Measurements from ENCODE around the gene CENPP. TPM values are rescaled to one million over a fixed set of nuclear protein-coding genes. Genes with fewer than 3 reads are reported as not detected.

Gene CENPP
- total RNA-seq, 1 donor from 2014 or later = 1.3 TPM

DNA sequence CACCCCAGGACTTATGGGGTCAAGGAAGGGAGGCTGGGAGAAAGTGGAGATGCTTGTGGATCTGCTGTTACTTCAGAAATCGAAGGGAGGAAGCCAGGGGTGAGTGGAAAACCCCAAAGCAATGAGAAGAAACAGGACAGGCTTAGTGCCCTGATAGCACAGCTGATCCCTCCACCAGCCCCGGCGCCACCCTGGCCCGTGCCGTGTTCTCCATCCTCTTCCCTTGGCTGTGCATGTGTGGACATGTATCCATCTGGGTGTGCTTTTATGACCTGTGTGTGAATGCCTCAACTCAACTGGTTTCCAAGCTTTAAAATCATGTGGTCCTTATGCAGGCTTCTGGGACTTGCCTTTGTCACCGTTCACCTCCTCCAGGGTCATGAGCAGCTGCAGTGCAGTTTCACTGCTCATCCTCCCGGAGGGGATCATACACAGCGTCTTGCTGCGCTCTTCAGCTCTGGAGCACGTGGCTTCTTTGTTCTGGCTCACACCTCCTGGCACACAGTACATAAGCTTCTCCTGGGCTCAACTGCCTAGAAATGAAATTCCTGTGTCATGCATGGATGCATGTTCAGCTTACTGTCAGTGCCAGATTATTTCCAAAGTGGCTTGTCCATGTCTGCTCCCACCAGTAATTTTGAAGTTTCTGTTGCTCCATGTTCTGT, 286.0 kb downstream of the CENPP start:
- Histone ChIP-seq H3K27me3 (ENCODE audit: control insufficient read depth, insufficient read depth, low read length) (no peaks in the 10 kb centered on the region), H3K36me3 (ENCODE audit: control insufficient read depth, insufficient read depth, low read length) (peaks cover 23% of the 10 kb centered on the region), H3K4me3 (ENCODE audit: low read depth, low read length) (no peak overlapping the region)
- DNase-seq (ENCODE audit: low read depth) (peak; percentile 36), FAIRE-seq (peak; percentile 86)
- TF ChIP-seq, protein P1, sequence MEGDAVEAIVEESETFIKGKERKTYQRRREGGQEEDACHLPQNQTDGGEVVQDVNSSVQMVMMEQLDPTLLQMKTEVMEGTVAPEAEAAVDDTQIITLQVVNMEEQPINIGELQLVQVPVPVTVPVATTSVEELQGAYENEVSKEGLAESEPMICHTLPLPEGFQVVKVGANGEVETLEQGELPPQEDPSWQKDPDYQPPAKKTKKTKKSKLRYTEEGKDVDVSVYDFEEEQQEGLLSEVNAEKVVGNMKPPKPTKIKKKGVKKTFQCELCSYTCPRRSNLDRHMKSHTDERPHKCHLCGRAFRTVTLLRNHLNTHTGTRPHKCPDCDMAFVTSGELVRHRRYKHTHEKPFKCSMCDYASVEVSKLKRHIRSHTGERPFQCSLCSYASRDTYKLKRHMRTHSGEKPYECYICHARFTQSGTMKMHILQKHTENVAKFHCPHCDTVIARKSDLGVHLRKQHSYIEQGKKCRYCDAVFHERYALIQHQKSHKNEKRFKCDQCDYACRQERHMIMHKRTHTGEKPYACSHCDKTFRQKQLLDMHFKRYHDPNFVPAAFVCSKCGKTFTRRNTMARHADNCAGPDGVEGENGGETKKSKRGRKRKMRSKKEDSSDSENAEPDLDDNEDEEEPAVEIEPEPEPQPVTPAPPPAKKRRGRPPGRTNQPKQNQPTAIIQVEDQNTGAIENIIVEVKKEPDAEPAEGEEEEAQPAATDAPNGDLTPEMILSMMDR (IDR thresholded peaks at IDR 0.05; ENCODE audit: insufficient read depth, low read length, severe bottlenecking) = no peak

DNA sequence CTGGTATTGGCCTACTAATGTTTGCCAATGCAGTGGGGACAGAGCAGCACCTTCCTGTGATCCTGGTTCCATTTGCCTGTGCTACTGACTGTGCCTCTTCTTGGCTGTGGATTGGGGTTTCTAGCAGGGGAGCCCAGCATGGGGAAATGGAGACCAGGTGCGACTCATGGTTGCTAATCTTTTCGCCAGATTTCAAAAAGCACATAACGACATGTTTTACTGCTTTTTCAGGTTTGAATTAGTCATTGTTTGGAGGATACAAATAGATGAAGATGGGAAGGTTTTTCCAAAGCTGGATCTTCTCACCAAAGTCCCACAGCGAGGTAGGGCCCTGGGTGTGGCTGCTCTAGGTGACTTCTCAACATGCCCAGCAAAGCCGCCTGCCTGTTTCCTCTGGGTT, 286.5 kb downstream of the CENPP start:
- TF ChIP-seq, protein P1 (IDR thresholded peaks at IDR 0.05; ENCODE audit: insufficient read depth, low read length, severe bottlenecking) = no peak
- Histone ChIP-seq H3K36me3 (ENCODE audit: control insufficient read depth, insufficient read depth, low read length) (peaks cover 28% of the 10 kb centered on the region), H3K27me3 (ENCODE audit: control insufficient read depth, insufficient read depth, low read length) (no peaks in the 10 kb centered on the region), H3K4me3 (ENCODE audit: low read depth, low read length) (no peak overlapping the region)
- peak; percentile 13 for FAIRE-seq
- DNase-seq (ENCODE audit: low read depth) = peak; percentile 36

DNA sequence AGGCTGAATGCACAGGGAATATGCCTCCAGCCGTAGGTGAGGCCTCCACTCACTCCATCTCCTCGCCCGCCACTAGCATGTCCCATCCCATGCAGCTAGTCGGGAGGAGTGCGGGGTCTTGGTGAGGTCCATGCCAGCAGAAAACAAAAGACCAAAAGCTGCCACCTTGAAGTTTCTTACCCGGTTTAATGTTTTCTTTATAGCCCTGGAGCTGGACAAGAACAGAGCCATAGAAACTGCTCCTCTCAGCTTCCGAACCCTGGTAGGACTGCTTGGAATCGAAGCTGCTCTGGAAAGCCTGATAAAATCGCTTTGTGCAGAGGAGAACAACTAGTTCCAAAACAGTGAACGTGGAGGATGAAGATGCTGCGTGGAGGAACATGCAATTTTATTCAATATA, 287.1 kb downstream of the CENPP start:
- peaks cover 30% of the 10 kb centered on the region for H3K36me3 ChIP-seq (ENCODE audit: control insufficient read depth, insufficient read depth, low read length)
- H3K4me3 ChIP-seq (ENCODE audit: low read depth, low read length) = no peak overlapping the region
- TF ChIP-seq, protein P1 (IDR thresholded peaks at IDR 0.05; ENCODE audit: insufficient read depth, low read length, severe bottlenecking) = no peak
- H3K27me3 ChIP-seq (ENCODE audit: control insufficient read depth, insufficient read depth, low read length) = no peaks in the 10 kb centered on the region
- DNase-seq (ENCODE audit: low read depth) (no peak), FAIRE-seq (no peak)

DNA sequence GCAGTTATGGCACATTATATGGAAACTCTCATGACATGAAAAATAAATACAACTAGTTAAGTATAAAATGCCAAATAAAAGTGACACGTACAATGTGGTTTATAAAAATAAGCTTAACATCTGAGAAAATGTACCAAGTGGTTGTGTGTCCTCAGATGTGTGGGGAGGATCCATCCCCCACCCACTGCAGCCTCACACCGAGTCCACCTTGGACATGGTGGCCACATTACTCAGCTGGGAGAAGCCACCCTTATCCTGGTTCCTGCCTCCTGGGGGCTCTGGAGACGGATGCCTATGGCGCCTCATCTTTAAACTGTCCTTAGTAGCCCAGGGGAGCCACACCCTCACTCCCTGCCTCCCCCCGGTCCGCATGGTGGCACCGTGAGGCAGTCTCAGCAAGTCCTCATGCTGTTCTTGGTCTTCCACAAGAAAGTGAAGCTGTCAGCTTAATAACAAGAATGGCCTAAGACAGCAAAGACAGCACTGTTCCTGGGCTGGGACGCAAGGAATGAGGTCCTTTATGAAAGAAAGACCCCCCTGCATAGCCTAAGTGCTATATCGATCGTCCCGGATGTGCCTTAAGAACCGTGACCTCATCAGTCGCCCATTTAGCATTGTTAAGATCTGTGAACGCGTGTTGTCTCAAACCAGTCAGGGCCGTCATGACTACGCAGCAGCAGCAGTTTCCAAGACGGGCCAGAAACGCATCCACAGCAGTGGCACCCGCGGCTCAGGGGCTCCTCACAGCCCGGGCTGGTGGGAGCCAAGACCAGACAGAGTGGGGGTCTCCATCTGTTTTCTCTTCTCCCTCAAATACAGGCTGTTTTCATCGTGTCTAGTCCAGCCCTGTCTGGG, 287.7 kb downstream of the CENPP start:
- no peak overlapping the region for H3K4me3 ChIP-seq (ENCODE audit: low read depth, low read length)
- FAIRE-seq (no peak), DNase-seq (ENCODE audit: low read depth) (no peak)
- H3K27me3 ChIP-seq (ENCODE audit: control insufficient read depth, insufficient read depth, low read length) = no peaks in the 10 kb centered on the region
- peaks cover 35% of the 10 kb centered on the region for H3K36me3 ChIP-seq (ENCODE audit: control insufficient read depth, insufficient read depth, low read length)
- TF ChIP-seq, protein P1 (IDR thresholded peaks at IDR 0.05; ENCODE audit: insufficient read depth, low read length, severe bottlenecking) = no peak

DNA sequence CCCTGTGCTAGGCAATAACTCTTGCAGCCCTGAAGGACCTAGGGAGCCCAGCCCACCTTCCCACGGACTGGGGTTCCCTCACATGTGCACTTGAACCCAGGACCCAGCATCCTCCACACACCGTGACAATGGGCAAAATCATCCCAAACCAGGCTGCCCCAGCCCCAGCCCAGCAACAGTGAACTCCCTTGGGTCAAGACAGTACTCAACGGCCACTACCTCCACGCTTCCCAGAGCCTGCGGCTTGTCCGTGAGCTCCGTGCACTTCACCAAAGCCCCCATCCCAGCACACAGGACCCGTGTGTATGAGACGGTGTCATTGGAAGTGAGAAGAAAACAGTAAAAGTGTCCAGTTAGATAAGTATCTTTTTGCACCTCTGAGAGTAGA, 288.4 kb downstream of the CENPP start:
- H3K36me3 ChIP-seq (ENCODE audit: control insufficient read depth, insufficient read depth, low read length) = peaks cover 37% of the 10 kb centered on the region
- FAIRE-seq (no peak), DNase-seq (ENCODE audit: low read depth) (no peak)

More for the DNA sequence above, 288.4 kb downstream of the CENPP start:
- TF ChIP-seq, protein P1 (IDR thresholded peaks at IDR 0.05; ENCODE audit: insufficient read depth, low read length, severe bottlenecking) = no peak
- Histone ChIP-seq H3K4me3 (ENCODE audit: low read depth, low read length) (no peak overlapping the region), H3K27me3 (ENCODE audit: control insufficient read depth, insufficient read depth, low read length) (no peaks in the 10 kb centered on the region)

Measured in bronchial epithelial cell (primary cell).